Stimulated activated naive CD4-positive, alpha-beta T cell (primary cell): ENCODE measurements around the gene CNDP1.

ENCODE experiments used
- DNase-seq, 6 experiments: peaks; one replicate each; lab custom pipeline; 2025; lab: John Stamatoyannopoulos, UW

The CNDP1 gene

GRCh38 chr18:74506448-74507084 lies 27.7 kb upstream of the CNDP1 start:
- no peak for DNase-seq

- no peak for DNase-seq
Observed at GRCh38 chr18:74507097-74507881, 27.0 kb upstream of the CNDP1 start.

GRCh38 chr18:74507927-74508326 lies 26.4 kb upstream of the CNDP1 start:
- DNase-seq, result no peak

- DNase-seq, result no peak
Observed at GRCh38 chr18:74508366-74508765, 25.9 kb upstream of the CNDP1 start.

- DNase-seq, result no peak
Observed at GRCh38 chr18:74508821-74509225, 25.5 kb upstream of the CNDP1 start.

GRCh38 chr18:74509856-74510769 lies 24.2 kb upstream of the CNDP1 start:
- no peak for DNase-seq

- DNase-seq, result no peak
Observed at GRCh38 chr18:74510770-74511095, 23.6 kb upstream of the CNDP1 start.

- no peak for DNase-seq
Observed at GRCh38 chr18:74511823-74512222, 22.5 kb upstream of the CNDP1 start.

- DNase-seq, result no peak
Observed at GRCh38 chr18:74512321-74513053, 21.8 kb upstream of the CNDP1 start.

GRCh38 chr18:74513149-74513882 lies 21.0 kb upstream of the CNDP1 start:
- DNase-seq, result no peak

GRCh38 chr18:74513883-74514205 lies 20.5 kb upstream of the CNDP1 start:
- DNase-seq, result no peak

GRCh38 chr18:74514860-74515495 lies 19.3 kb upstream of the CNDP1 start:
- DNase-seq, result no peak

GRCh38 chr18:74515620-74516231 lies 18.6 kb upstream of the CNDP1 start:
- no peak for DNase-seq

GRCh38 chr18:74516271-74517235 lies 17.7 kb upstream of the CNDP1 start:
- DNase-seq, result no peak

GRCh38 chr18:74517236-74517630 lies 17.1 kb upstream of the CNDP1 start:
- DNase-seq, result no peak

- no peak for DNase-seq
Observed at GRCh38 chr18:74518456-74519295, 15.6 kb upstream of the CNDP1 start.

GRCh38 chr18:74519320-74520095 lies 14.8 kb upstream of the CNDP1 start:
- DNase-seq, result no peak
